OCI-LY1 (cell line): ENCODE measurements around the gene COL18A1.

Experiments used
- H2AFZ ChIP-seq: fragments of 200-600 bp; sonication (generic), shearing (Covaris generic); 2 replicates; pipeline ENCODE4 v1.6.0; 2014; ENCODE audit warnings: antibody characterized with exemption, mild to moderate bottlenecking, low read length
- H3F3A ChIP-seq: fragments of 200-600 bp; sonication (generic), shearing (Covaris generic); 2 replicates; pipeline ENCODE4 v1.6.0; 2014; ENCODE audit warnings: mild to moderate bottlenecking, antibody characterized with exemption, low read length, moderate library complexity; ENCODE audit not compliant: insufficient read depth
- H3K27ac ChIP-seq: fragments of 200-600 bp; sonication (generic); 2 replicates; pipeline ENCODE4 v1.5.1; 2014; ENCODE audit warnings: low read length, mixed run types, mild to moderate bottlenecking, low read depth; ENCODE audit not compliant: poor library complexity, severe bottlenecking
- H3K27me3 ChIP-seq: fragments of 200-600 bp; sonication (generic); 2 replicates; pipeline ENCODE4 v1.6.0; 2014; ENCODE audit warnings: antibody characterized with exemption, mild to moderate bottlenecking, low read length, moderate library complexity; ENCODE audit not compliant: insufficient read depth
- H3K36me3 ChIP-seq: fragments of 200-600 bp; sonication (generic); 2 replicates; pipeline ENCODE4 v1.6.1; 2014; ENCODE audit warnings: mild to moderate bottlenecking, antibody characterized with exemption, low read length, moderate library complexity, mixed read lengths; ENCODE audit not compliant: insufficient read depth
- H3K4me1 ChIP-seq: fragments of 200-600 bp; sonication (generic); 2 replicates; pipeline ENCODE4 v1.5.1; 2014; ENCODE audit warnings: mild to moderate bottlenecking, low read length, moderate library complexity; ENCODE audit not compliant: insufficient read depth, severe bottlenecking
- H3K4me2 ChIP-seq: fragments of 200-600 bp; sonication (generic), shearing (Covaris generic); 2 replicates; pipeline ENCODE4 v1.6.1; 2014; ENCODE audit warnings: low read length
- H3K4me3 ChIP-seq: fragments of 200-600 bp; sonication (generic); 2 replicates; pipeline ENCODE4 v1.5.1; 2014; ENCODE audit warnings: low read length, low read depth, mild to moderate bottlenecking, mixed read lengths; ENCODE audit not compliant: poor library complexity, severe bottlenecking
- H3K79me2 ChIP-seq: fragments of 200-600 bp; shearing (Covaris generic); 2 replicates; pipeline ENCODE4 v1.6.1; 2016; ENCODE audit warnings: mixed run types, low read length, mixed read lengths; ENCODE audit not compliant: insufficient read depth
- H3K9ac ChIP-seq: fragments of 200-600 bp; sonication (generic), shearing (Covaris generic); 2 replicates; pipeline ENCODE4 v1.6.1; 2014; ENCODE audit warnings: mild to moderate bottlenecking, low read length, mixed read lengths
- H3K9me2 ChIP-seq: fragments of 200-600 bp; sonication (generic), shearing (Covaris generic); 2 replicates; pipeline ENCODE4 v1.6.1; 2014; ENCODE audit warnings: low read depth, mild to moderate bottlenecking, low read length, mixed read lengths
- H3K9me3 ChIP-seq: fragments of 200-600 bp; shearing (Covaris generic); 2 replicates; pipeline ENCODE4 v1.6.1; 2014; ENCODE audit warnings: low read length, mixed read lengths
- H4K20me1 ChIP-seq: fragments of 200-600 bp; sonication (generic), shearing (Covaris generic); 2 replicates; pipeline ENCODE4 v1.6.0; 2016; ENCODE audit warnings: mild to moderate bottlenecking, low read length; ENCODE audit not compliant: insufficient read depth
- CTCF ChIP-seq: fragments of 200-600 bp; sonication (generic), shearing (Covaris generic); IDR thresholded peaks from 2 replicates; pipeline ENCODE4 v1.5.1; 2017; ENCODE audit warnings: mild to moderate bottlenecking, antibody characterized with exemption, low read length, moderate library complexity, mixed read lengths
- EZH2 ChIP-seq: fragments of 200-600 bp; sonication (generic), shearing (Covaris generic); IDR thresholded peaks from 2 replicates; pipeline ENCODE4 v1.8.0; 2017; ENCODE audit warnings: borderline replicate concordance, mixed run types, mild to moderate bottlenecking, antibody characterized with exemption, low read length, moderate library complexity, mixed read lengths

COL18A1 gene

DNA sequence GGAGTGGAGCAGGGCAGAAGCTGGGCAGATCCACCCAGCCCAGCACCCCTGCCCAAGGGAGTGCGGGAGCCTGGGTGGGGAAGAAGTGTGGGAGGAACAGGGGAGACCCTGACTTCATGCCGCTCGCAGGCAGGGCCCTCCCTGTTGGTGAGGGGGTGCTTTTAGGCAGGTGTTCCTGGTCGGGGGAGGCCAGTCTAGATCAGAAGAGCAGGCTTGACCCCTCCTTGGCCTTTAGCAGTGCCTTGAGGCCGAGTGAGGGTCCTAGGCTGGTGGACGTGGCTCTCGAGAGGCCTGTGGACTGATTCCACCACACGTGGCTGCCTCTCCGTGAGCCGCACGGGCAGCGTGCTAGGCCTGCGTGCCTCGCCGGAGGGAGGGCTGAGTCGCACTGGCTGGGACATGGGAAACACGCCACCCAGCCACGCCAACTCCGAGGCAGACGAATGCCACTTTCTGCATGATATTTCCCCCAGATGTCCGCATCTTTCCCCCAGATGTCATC is 19.4 kb upstream of the COL18A1 start:
- peaks cover 4% of the 10 kb centered on the region; the same call in 1 of the 2 replicates for H3K27me3 ChIP-seq
- no peaks in the 10 kb centered on the region for H3K4me1 ChIP-seq
- H3K4me3 ChIP-seq: no peak overlapping the region
- H3K79me2 ChIP-seq: no peaks in the 10 kb centered on the region
- H3K36me3 ChIP-seq: no peaks in the 10 kb centered on the region
- no peaks in the 10 kb centered on the region for H4K20me1 ChIP-seq
- H2AFZ ChIP-seq: no peak overlapping the region
- TF ChIP-seq EZH2: no peak
- TF ChIP-seq CTCF: no peak
- no peak overlapping the region for H3K9ac ChIP-seq
- no peak overlapping the region for H3K27ac ChIP-seq
- H3K9me2 ChIP-seq: no peaks in the 10 kb centered on the region
- no peaks in the 10 kb centered on the region for H3F3A ChIP-seq
- no peak overlapping the region for H3K4me2 ChIP-seq
- no peaks in the 10 kb centered on the region for H3K9me3 ChIP-seq

DNA sequence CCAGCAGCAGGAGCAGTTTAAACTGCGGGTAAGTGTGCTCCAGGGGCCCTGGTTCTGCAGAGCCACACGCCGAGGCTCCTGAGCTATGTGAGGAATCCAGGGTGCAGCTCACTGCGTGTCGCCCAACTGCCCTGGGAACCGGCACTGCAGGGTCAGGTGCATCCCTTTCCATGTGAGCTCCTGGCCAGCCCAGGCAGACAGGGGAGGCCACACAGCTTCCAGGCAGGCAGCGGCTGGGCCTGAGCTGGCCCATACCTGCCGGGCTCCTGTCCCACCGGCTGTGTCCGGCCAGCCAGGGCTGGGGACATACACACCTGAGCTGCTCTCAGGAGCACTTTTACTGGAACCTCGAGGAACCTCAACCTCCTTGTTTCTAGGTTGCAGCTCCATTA is 18.6 kb upstream of the COL18A1 start:
- Histone ChIP-seq H3K27ac (no peak overlapping the region), H3K4me3 (no peak overlapping the region), H3K36me3 (no peaks in the 10 kb centered on the region), H3K9me3 (no peaks in the 10 kb centered on the region), H2AFZ (no peak overlapping the region), H3K27me3 (peaks cover 4% of the 10 kb centered on the region; the same call in 1 of the 2 replicates), H3K4me2 (no peak overlapping the region), H3K4me1 (no peaks in the 10 kb centered on the region), H3K79me2 (no peaks in the 10 kb centered on the region), H3F3A (no peaks in the 10 kb centered on the region), H3K9me2 (no peaks in the 10 kb centered on the region), H4K20me1 (no peaks in the 10 kb centered on the region), H3K9ac (no peak overlapping the region)
- TF ChIP-seq CTCF (no peak), EZH2 (no peak)

DNA sequence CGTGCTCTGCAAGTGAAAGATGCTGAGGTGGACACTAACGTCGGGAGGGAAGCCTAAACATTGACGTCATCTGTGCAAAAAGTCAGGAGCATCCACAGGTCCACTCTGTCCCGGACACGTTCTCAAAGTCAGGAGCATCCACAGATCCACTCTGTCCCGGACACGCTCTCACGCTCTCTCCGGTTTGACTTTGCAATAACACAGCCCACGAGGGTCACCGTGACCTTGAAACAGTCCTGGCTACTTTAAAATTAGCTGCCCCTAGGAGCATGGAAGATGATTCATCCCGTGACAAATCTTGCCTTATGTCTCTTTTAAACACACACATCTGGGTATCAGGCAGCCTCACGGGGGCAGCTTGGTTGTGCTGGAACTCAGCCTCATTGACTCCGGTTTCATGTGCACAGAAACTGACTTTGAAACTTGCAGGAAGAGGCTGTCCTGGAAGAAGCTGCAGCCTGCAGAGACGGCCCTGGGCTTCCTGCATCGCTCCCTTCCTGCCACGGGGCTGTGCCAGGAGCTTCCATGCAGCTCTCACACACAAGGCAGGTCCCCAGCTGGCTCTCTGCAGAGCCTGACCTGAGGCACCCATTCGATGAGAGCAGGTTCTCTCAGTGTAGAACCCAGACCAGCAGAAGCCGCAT is 18.1 kb upstream of the COL18A1 start:
- Histone ChIP-seq H3K4me1 (no peaks in the 10 kb centered on the region), H2AFZ (no peak overlapping the region), H3K27me3 (peaks cover 4% of the 10 kb centered on the region; the same call in 1 of the 2 replicates), H4K20me1 (no peaks in the 10 kb centered on the region), H3K9me2 (no peaks in the 10 kb centered on the region), H3F3A (no peaks in the 10 kb centered on the region), H3K9me3 (no peaks in the 10 kb centered on the region), H3K4me2 (no peak overlapping the region), H3K4me3 (no peak overlapping the region), H3K27ac (no peak overlapping the region), H3K36me3 (no peaks in the 10 kb centered on the region), H3K79me2 (no peaks in the 10 kb centered on the region), H3K9ac (no peak overlapping the region)
- TF ChIP-seq CTCF (no peak), EZH2 (no peak)
